Activated CD4-positive, alpha-beta T cell treated with anti-CD3 and anti-CD28 coated beads, Interleukin-2, amount 50 U/mL, for 48 hours (primary cell): Measurements from ENCODE around the gene AMHR2.

Source experiments
- DNase-seq, 2 experiments: peaks; one replicate each; pipeline ENCODE4 v3.0.0-alpha.2; 2020

The AMHR2 gene

GRCh38 chr12:53453953-53454640 lies 30.4 kb downstream of the AMHR2 start:
- no peak for DNase-seq

- DNase-seq: no peak
Measured at GRCh38 chr12:53454707-53455106, 31.1 kb downstream of the AMHR2 start.

- no peak for DNase-seq
Measured at GRCh38 chr12:53456654-53457366, 33.2 kb downstream of the AMHR2 start.

GRCh38 chr12:53459097-53459496 lies 35.4 kb downstream of the AMHR2 start:
- no peak for DNase-seq

GRCh38 chr12:53461059-53461458 lies 37.4 kb downstream of the AMHR2 start:
- DNase-seq: no peak

DNA sequence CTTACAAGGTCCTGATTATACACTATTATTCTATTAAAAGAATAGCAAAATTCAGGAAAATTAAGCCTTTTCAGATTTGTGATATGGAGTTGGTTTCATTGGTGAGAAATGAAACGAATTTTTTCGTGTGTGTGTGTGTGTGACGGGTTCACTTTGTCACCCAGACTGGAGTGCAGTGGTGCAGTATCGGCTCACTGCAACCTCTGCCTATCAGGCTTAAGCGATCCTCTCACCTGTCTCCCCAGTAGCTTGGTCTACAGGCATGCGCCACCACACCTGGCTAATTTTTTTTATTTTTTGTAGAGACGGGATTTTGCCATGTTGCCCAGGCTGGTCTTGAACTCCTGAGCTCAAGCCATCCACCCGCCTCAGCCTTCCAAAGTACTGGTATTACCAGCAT lies 37.9 kb downstream of the AMHR2 start:
- DNase-seq: no peak

GRCh38 chr12:53462935-53463334 lies 39.3 kb downstream of the AMHR2 start:
- no peak for DNase-seq

- DNase-seq: no peak
Measured at GRCh38 chr12:53463802-53464560, 40.3 kb downstream of the AMHR2 start.

DNA sequence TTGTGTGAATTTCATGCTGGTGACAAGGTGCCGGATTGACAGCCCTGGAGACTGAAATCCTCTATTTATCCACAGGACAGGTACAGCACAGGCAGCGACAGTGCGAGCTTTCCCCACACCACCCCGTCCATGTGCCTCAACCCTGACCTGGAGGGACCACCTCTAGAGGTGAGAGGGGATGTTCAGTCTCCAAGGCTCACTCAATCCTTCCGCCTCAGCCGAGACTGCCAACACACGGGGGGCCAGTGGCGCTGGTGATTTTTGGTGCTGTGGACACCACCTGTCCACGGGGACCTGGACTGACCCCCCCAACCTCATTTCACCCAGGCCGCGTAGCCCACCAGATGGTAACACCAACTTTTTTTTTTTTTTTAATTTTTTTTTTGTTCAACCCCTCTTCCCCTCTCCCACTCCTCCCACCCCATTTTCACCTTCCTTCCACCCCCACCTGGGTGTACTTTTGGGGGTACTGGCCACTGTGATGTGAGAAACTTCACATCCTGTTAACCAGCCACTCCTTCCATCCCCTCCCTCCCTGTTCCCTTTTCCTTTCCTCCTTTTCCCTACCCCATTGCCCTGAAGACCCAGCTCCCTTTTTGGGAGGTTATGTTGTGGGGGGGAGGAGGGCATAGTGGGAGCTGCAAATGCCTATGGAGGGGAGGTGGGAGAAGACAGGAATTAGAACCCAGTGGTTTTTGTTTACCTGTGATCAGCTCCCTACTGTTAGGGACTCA lies 41.2 kb downstream of the AMHR2 start:
- no peak for DNase-seq

DNA sequence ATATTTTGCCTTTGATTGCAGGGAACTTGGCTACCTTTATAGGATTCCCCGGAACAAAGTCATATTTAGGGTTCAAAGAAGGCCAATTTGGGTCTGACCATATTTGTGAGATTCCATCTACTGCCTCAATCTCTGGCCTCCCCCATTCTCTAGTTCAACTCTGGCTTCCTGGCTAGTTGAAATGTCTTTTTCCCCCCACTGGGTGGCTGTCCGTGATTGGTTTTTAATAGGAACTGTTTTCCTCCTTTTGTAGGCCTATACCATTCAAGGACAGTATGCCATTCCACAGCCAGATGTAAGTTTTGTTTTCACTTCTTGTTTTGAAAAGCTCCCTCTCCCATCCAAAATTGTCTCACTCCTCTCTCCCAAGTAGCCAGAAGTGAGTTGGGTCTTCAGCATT lies 42.0 kb downstream of the AMHR2 start:
- DNase-seq: no peak

DNA sequence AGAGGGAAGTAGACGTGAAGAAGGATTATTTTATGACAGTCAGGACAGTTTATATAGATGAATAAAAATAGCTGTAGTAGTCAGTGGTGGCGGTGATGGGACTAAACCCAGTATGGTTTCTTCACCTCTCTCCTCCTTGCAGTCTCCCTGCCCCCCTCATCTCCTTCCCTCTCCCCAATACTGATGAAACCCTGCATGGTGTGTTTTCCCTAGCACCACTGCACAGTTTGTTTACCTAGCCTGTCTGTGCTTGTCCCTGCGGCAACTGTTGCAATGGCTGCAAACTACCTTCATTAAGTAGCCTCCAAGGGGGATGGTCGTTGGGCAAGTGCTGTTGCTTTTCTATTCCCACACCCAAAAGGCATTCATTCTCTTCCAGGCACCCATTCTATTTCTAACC lies 43.0 kb downstream of the AMHR2 start:
- no peak for DNase-seq

- no peak for DNase-seq
Measured at GRCh38 chr12:53467082-53467481, 43.4 kb downstream of the AMHR2 start.

DNA sequence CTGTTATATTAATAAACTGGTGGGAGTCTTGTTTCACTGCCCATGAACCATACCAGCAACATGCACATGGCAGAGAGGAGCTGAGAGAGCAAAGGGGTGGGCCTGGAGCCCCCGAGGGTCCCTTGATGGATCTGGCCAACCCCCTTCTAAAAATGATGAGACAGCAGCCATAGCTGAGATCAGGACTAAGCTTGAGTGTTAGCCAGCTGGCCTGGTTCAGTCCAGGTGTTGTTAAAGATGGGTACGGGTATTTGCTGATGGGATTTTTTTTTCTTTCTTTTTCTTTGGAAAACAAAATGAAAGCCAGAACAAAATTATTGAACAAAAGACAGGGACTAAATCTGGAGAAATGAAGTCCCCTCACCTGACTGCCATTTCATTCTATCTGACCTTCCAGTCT lies 44.2 kb downstream of the AMHR2 start:
- no peak for DNase-seq

- no peak for DNase-seq
Measured at GRCh38 chr12:53468282-53468681, 44.6 kb downstream of the AMHR2 start.

DNA sequence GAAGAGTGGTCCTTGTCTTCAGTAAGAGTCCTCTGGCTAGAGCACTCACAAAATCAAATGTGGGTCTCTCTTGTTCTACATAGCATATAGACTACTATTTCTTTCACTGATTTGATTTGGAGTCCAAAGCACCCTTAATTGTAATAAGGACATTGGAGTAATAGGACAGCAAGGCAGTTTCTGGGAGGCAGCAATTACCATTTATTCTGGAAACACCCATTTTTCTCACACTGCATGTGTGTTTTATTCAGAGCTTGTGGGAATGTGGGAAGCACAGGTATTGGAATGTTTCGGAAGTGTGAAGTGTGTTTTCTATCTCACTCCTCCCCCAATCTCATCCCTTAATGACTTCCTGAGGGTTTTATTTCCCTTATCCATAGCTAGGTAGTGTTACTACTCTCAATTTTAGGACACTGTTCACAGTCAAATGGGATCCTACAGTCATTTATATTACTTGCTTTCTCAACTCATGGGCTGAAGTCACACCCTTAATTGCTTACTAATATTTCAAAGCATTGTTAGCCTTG lies 48.5 kb downstream of the AMHR2 start:
- DNase-seq: no peak

- DNase-seq: no peak
Measured at GRCh38 chr12:53474077-53474476, 50.4 kb downstream of the AMHR2 start.

- no peak for DNase-seq
Measured at GRCh38 chr12:53474819-53475218, 51.2 kb downstream of the AMHR2 start.

- DNase-seq: no peak
Measured at GRCh38 chr12:53476769-53477209, 53.1 kb downstream of the AMHR2 start.

GRCh38 chr12:53478865-53479264 lies 55.2 kb downstream of the AMHR2 start:
- no peak for DNase-seq

DNA sequence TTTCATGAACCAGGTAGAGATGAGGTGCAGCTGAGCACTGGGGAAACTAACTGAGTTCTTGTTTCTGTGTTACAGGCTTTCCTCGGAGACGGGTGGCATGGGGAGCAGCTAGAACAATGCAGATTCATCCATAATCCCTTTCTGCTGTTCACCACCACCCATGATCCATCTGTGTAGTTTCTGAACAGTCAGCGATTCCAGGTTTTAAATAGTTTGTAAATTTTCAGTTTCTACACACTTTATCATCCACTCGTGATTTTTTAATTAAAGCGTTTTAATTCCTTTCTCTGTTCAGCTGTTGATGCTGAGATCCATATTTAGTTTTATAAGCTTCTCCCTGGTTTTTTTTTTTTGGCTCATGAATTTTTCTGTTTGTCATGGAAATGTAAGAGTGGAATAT lies 55.7 kb downstream of the AMHR2 start:
- no peak for DNase-seq

- no peak for DNase-seq
Measured at GRCh38 chr12:53480491-53481442, 57.1 kb downstream of the AMHR2 start.
